Measurements from ENCODE around the gene CASP10.

DNA sequence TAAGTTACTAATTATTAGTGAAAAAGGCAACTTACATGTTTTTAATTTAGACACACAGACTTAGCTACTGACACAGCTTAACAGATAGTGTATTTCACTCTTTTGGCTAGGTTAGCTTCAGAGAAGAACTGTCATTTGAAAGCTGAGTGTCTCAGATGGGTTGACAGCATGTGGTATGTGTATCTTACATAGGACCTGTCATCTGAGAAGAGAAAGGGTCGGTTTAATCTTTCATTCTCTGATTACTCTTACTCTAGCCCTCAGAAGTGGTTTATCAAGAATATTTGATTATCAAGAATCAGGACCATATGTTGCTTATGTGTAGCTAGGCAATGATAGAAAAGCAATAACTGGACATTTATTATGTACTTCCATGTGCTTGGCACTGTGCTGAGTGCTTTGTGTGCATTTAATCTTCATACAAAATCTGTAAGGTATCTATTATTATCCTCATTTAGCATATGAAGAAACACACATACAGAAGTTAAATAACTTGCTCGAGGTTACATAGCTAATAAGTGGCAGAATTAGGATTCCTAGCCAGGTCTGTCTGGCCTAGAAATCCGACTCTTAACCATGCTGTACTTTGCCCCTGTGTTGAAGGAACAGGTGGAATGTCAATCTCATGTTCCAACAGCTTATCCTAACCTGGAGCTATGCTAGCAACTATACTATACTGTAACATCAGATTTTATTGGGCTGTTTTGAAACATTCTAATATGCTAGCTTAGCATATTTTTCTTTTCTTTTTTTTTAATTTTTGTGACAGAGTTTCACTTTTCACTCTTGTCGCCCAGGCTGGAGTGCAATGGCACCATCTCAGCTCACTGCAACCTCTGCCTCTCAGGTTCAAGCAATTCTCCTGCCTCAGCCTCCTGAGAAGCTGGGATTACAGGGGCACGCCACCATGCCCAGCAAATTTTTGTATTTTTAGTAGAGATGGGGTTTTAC, 38.6 kb upstream of the CASP10 start:
- TF ChIP-seq, protein P1, sequence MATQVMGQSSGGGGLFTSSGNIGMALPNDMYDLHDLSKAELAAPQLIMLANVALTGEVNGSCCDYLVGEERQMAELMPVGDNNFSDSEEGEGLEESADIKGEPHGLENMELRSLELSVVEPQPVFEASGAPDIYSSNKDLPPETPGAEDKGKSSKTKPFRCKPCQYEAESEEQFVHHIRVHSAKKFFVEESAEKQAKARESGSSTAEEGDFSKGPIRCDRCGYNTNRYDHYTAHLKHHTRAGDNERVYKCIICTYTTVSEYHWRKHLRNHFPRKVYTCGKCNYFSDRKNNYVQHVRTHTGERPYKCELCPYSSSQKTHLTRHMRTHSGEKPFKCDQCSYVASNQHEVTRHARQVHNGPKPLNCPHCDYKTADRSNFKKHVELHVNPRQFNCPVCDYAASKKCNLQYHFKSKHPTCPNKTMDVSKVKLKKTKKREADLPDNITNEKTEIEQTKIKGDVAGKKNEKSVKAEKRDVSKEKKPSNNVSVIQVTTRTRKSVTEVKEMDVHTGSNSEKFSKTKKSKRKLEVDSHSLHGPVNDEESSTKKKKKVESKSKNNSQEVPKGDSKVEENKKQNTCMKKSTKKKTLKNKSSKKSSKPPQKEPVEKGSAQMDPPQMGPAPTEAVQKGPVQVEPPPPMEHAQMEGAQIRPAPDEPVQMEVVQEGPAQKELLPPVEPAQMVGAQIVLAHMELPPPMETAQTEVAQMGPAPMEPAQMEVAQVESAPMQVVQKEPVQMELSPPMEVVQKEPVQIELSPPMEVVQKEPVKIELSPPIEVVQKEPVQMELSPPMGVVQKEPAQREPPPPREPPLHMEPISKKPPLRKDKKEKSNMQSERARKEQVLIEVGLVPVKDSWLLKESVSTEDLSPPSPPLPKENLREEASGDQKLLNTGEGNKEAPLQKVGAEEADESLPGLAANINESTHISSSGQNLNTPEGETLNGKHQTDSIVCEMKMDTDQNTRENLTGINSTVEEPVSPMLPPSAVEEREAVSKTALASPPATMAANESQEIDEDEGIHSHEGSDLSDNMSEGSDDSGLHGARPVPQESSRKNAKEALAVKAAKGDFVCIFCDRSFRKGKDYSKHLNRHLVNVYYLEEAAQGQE (IDR thresholded peaks at IDR 0.05; ENCODE audit: insufficient replicate concordance, low read depth): no peak
- TF ChIP-seq CTCF (IDR thresholded peaks at IDR 0.05; ENCODE audit: insufficient read depth, low read length): no peak
- TF ChIP-seq POLR2AphosphoS5 (IDR thresholded peaks at IDR 0.05; ENCODE audit: low read depth): no peak
